GM21825 (cell line): ENCODE results near the gene NCK2.
A peak's percentile ranks its signal among the peaks of the same experiment; 100 is the strongest.
"Not testable (repeated sequence)": the region's sequence is repeated elsewhere in the genome, so short reads cannot be mapped to it uniquely, and the experiment has no call there.

Experiments used
- ATAC-seq: cut with Tn5 transposase; IDR thresholded peaks from one replicate; pipeline ENCODE4 v1.9.1; 2021; ENCODE audit warnings: mild to moderate bottlenecking, moderate library complexity; ENCODE audit not compliant: unreplicated experiment

The NCK2 gene

DNA sequence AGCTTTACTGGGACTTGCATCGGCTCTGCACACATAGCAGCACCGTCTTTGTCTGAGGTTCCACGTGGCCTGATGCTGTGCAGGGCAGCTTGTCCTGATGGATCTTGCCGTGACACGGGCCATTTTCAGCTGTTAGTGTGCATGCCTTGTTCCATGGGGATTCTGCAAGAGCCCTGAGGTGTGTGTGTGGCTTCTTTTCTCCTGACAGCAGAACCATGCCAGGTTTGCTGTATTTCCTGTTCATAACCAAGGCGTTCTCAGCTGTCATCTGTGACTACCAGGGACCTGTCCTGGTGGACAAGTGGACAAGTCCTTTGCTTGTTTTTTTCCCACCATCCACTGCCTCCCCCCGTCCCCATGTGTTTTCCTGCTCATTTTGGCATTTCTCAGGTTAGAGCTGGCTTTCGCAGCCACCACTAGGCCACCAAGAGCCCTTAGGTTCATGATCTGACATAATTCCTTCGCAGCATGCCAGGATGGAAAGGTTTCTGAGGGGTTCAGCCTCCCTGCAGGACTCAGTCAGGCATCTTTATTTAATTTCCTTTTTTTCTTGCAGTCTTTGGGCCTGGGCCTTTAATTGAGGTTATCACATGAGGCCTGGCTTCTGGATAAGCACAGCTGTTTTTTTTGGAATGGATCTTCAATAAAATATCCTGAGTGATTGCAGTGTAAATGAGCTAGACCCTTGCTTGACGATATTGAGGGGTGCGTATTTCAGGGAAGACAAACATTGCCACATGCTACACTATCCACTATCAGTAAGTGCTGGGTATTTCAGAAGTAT is 139.4 kb downstream of the NCK2 start:
- ATAC-seq, result no peak

DNA sequence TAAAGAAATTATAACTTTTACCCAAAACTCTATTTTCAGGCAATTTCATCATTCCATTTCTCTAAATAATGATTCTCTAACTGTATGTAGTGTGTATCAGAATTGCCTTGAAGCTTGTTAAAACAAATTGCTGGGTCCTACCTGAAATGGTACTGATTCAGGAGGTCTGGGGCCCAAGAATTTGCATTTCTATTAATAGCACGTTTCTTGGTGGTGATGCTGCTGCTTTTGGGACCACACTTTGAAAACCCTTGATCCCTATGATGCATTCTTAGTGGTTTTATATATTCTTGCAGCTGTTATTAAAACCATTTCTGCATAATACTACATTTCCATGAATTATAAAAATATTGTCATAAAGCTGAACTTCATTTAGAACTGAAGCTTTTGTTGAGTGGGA is 140.7 kb downstream of the NCK2 start:
- ATAC-seq, result no peak

DNA sequence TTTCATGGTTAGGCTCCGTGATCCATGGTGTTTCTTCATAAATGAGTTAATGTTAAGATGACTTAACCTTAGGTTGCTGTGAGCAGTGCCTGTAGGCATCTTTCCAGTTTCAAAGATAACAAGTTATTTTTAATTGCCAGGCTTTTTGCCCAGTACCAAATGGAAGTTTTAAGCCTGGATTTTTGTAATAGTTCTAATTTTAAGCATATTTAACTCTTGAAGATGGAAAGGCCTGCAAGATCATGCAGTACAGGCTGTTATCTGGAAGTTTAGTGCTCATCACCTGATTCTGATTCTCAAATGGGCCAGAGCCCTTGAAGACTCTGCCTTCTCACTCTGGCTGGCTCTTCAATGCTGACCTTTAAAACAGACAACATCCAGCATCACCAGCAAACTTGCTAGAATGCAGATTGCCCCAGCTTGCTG is 141.3 kb downstream of the NCK2 start:
- ATAC-seq, result no peak

DNA sequence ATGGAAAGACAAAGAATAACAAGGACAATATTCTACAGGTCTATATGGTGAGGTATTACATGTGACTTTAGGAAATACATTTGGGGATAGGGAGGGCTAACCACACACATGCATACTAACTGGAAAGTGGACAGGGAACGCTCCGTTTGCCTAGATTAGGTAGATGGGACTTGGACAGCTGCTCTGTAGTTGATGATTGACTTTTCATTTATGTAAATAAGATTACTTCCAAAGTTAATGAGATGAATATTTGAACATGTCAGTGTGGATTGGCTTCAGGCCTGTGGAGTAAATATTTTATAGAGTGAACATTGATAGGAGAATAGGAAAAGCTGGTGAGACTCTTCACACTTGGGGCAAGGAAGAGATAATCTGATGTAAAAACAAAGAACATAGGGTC is 142.0 kb downstream of the NCK2 start:
- ATAC-seq, result no peak

- ATAC-seq, result no peak
Observed at GRCh38 chr2:105887256-105887655, 142.5 kb downstream of the NCK2 start.

DNA sequence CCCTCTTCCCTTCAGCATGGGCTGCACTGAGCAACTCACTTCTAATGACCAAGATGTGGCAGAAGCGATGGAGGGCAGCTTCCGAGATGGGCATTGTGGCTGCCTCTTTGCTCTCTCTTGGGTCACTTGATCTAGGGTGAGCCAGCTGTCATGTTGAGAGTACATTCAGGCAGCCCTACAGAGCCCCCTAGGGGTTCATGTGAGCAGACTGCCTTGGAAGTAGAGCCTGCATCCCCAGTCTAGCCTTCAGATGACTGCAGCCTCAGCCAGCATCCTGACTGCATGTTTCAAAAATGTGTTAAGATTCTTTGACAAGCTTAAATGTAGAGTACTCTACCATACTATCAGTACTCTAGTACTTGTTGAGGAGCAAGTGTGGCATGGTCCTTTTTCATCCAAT is 143.9 kb downstream of the NCK2 start:
- no peak for ATAC-seq

- ATAC-seq, result no peak
Observed at GRCh38 chr2:105889046-105889445, 144.3 kb downstream of the NCK2 start.

GRCh38 chr2:105890111-105890510 is 145.4 kb downstream of the NCK2 start:
- no peak for ATAC-seq

GRCh38 chr2:105890856-105891255 is 146.1 kb downstream of the NCK2 start:
- ATAC-seq, result no peak

DNA sequence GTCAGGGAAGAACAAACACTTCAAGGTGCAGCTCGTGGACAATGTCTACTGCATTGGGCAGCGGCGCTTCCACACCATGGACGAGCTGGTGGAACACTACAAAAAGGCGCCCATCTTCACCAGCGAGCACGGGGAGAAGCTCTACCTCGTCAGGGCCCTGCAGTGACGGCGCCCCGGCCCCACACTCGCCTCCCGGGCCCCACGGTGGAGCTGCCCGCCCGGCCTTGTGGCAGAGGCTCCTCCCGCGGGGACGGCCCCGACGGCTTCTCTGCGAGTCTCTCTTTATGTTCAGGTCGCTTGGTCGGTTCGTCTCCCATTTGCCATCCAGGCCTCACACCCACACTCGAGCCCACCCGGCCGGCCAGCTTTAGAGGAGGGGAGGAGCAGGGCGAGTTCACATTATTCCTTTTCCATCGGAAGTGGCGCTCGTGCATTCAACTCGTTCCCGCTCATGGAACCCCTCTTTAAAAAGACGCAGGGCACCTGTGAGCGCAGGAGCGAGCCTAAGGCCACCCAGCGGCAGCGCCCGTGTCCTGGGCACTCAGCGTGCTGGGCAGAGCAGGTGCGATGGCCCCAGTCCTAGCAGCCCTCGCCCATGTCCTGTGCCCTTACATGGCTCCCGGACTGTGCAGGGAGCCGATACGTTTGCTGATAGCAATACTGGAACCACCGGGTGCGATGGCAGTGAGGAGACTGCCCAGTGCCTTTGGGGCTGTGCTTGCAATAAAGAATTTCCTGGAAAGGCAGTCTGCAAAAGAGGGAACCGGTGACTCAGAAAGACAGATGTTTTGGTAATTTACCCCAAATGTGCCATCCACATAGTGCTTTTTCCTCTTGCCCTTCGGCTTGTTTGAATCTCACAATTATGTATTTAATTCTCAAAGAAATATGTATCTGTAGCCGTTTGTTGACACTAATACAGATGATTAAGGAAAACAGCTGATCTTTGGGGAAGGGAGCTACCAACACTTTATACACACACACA is 148.6 kb downstream of the NCK2 start:
- ATAC-seq, result no peak

DNA sequence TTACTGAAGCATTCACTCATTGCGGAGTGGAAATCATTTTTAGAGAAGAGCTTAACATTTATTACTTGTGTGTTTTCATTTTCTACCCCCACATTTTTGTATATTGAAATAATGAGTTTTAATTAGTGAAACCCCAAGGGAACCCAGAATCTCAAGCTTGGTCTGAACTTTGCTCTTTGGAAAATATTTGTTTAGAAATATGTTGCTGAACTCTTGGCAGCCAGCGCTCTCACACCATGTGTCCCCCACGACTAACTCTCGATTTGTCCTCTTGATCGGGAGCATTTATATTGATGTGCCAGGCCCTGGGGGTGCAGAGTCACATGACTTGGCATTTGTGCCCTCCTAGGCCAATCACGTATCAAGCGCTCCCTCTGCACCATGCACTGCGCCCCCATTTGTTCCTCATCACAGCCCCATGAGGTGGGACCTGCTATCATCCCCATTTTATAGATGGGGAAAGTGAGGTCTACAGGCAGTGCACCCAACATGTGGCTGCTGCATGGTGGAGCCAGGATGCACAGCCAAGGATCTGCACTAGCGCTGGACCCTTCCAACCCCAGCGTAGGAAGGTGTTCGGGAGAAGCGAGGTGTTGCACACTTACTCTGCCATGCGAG is 149.7 kb downstream of the NCK2 start:
- ATAC-seq, result no peak

DNA sequence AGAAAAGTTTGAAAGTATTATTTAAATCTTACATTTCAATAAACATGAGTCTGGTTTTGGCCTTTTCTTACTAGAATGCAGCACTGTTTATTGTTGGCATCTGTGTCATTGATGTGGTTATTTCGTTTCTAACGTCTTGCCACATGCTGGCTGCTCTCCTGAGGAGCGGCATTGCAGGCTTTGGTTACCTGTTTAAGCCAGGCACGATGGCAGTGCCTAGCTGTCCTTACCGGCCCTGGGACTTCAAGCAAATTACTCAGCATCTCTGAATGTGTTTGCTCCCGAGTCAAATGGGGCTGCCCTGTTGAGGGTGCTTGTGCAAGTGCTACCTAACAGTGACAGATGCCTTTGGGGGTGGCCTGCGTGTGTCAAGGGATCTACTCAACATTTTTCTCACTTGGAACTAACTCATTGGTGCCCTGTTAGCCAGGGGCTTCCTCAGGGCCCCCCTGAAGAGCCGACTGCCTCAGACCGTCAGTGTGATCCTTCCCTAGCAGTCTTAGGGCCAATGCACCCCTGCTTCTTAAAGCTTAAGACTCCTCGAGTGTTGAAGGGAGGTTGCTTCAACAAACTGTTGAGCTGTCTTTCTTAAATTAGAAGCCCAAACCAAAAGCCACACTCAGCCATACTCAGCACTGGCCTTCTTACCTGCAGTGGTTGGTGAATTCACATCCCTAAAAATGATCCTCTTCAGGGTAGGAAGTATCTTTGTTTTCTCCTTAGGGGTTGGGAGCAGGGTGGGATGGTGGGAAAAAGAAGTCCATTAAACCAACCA is 151.5 kb downstream of the NCK2 start:
- ATAC-seq, result no peak

- no peak for ATAC-seq
Observed at GRCh38 chr2:105896765-105897163, 152.1 kb downstream of the NCK2 start.

DNA sequence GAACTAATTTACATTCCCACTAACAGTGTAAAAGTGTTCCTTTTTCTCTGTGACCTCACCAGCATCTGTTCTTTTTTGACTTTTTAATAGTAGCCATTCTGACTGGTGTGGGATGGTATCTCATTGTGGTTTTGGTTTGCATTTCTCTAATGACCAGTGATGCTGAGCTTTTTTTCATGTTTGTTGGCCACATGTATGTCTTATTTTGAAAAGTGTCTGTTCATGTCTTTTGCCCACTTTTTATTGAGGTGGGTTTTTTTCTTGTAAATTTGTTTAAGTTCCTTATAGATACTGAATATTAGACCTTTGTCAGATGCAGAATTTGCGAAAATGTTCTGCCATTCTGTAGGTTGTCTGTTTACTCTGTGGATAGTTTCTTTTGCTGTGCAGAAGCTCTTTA is 153.0 kb downstream of the NCK2 start:
- ATAC-seq, result not testable (repeated sequence)

DNA sequence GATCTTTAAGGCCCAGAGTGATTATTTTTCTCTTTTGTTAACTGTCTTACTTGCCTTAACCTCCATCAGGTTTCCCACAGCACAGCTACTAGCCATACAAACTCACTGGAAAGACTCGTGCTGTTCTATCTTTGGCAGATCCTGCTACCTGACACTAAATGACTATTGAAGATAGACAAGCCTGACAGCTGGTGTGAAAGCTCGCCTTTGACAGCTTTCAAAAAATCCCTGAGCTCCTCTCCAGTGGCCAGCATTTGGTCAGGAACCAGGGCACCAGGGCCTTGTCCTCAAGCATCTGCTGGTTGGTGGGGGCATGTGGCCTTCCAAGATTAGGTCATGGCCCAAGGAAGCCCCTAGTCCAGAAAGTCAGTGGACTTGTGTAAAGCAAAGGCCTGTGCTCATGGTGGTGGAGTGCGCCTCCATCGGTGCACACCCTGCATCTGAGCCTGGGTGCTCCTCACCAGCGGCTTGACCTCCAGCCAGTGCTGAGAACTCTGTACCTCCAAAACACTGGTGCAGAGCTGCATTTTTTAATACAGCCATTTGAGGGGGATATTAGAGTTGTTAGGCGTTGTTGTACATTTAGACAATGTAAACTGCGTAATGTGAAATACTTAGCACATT is 158.5 kb downstream of the NCK2 start:
- ATAC-seq, result no peak

GRCh38 chr2:105904938-105905337 is 160.2 kb downstream of the NCK2 start:
- peak; percentile 94 for ATAC-seq

DNA sequence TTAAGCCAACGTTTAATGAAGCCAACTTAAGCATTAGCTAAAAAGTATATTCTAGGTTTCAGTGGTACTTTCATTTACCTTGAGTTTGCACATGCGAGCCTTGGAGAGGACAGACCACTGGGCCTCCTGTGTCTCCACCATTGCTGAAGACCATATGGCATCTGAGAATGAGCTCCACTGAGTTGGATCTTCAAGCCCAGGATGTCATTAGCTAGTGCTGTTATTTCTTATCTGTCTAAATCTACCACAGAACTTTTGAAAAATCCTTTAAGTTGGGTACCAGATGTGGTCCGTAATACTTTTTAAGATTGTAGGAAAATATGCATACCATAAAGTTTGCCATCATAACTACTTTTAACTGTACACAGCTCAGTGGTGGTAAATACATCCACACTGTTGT is 161.8 kb downstream of the NCK2 start:
- no peak for ATAC-seq

GRCh38 chr2:105907184-105907583 is 162.5 kb downstream of the NCK2 start:
- no peak for ATAC-seq

- ATAC-seq, result no peak
Observed at GRCh38 chr2:105909215-105909614, 164.5 kb downstream of the NCK2 start.
